Measurements from ENCODE around the gene TBCD. TPM values are rescaled to one million over a fixed set of nuclear protein-coding genes. Genes with fewer than 3 reads are reported as not detected.

TBCD gene
- total and polyA plus RNA-seq, 2 donors (not counting 1 experiment from before 2014, with no cell fraction given) = 22.1 to 36.7 TPM

- H2AFZ ChIP-seq (ENCODE audit: low read length) = no peak overlapping the region
- H4K20me1 ChIP-seq (ENCODE audit: control insufficient read depth, extremely low read depth, insufficient read depth, low read length) = no peaks in the 10 kb centered on the region
- no peak overlapping the region for H3K4me3 ChIP-seq (replicated peaks in 1 of 4; ENCODE audit: control extremely low read depth in 1 of 4, insufficient read depth in 1 of 4, low read depth in 3 of 4, low read length in 4 of 4)
- no peak overlapping the region for H3K9ac ChIP-seq (ENCODE audit: insufficient read depth, low read length)
- peaks cover 4% of the 10 kb centered on the region for H3K36me3 ChIP-seq (ENCODE audit: control insufficient read depth, insufficient read depth, low read length)
- no peaks in the 10 kb centered on the region for H3K9me3 ChIP-seq (ENCODE audit: control insufficient read depth, insufficient read depth, low read depth, low read length)
- TF ChIP-seq EZH2 (IDR thresholded peaks at IDR 0.05; ENCODE audit: low read length, missing control alignments) = no peak
- TF ChIP-seq, protein P1, sequence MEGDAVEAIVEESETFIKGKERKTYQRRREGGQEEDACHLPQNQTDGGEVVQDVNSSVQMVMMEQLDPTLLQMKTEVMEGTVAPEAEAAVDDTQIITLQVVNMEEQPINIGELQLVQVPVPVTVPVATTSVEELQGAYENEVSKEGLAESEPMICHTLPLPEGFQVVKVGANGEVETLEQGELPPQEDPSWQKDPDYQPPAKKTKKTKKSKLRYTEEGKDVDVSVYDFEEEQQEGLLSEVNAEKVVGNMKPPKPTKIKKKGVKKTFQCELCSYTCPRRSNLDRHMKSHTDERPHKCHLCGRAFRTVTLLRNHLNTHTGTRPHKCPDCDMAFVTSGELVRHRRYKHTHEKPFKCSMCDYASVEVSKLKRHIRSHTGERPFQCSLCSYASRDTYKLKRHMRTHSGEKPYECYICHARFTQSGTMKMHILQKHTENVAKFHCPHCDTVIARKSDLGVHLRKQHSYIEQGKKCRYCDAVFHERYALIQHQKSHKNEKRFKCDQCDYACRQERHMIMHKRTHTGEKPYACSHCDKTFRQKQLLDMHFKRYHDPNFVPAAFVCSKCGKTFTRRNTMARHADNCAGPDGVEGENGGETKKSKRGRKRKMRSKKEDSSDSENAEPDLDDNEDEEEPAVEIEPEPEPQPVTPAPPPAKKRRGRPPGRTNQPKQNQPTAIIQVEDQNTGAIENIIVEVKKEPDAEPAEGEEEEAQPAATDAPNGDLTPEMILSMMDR (conservative IDR thresholded peaks at IDR 0.05 in 1 of 2, IDR thresholded peaks at IDR 0.05 in 1 of 2; ENCODE audit: low read depth in 1 of 2, low read length in 2 of 2) = no peak
- no peaks in the 10 kb centered on the region for H3K27me3 ChIP-seq (ENCODE audit: control insufficient read depth, insufficient read depth, low read length)
- H3K4me2 ChIP-seq (ENCODE audit: extremely low read depth, insufficient read depth, low read length) = no peak overlapping the region
- no peak overlapping the region for H3K27ac ChIP-seq (ENCODE audit: insufficient read depth, low read length)
- H3K79me2 ChIP-seq (ENCODE audit: control insufficient read depth, insufficient read depth, low read length) = no peaks in the 10 kb centered on the region
- H3K4me1 ChIP-seq (ENCODE audit: control insufficient read depth, extremely low read depth, insufficient read depth, low read length) = peaks cover 13% of the 10 kb centered on the region
- no peak for DNase-seq (ENCODE audit: low read depth in 2 of 2)
These were observed 119.4 kb downstream of the TBCD start for GRCh38 chr17:82871056-82871775.

- Histone ChIP-seq H3K36me3 (ENCODE audit: control insufficient read depth, insufficient read depth, low read length) (peaks cover 4% of the 10 kb centered on the region), H2AFZ (ENCODE audit: low read length) (no peak overlapping the region), H3K4me3 (replicated peaks in 1 of 4; ENCODE audit: control extremely low read depth in 1 of 4, insufficient read depth in 1 of 4, low read depth in 3 of 4, low read length in 4 of 4) (no peak overlapping the region), H3K4me2 (ENCODE audit: extremely low read depth, insufficient read depth, low read length) (no peak overlapping the region), H3K27ac (ENCODE audit: insufficient read depth, low read length) (no peak overlapping the region), H4K20me1 (ENCODE audit: control insufficient read depth, extremely low read depth, insufficient read depth, low read length) (no peaks in the 10 kb centered on the region), H3K9ac (ENCODE audit: insufficient read depth, low read length) (no peak overlapping the region), H3K9me3 (ENCODE audit: control insufficient read depth, insufficient read depth, low read depth, low read length) (no peaks in the 10 kb centered on the region), H3K27me3 (ENCODE audit: control insufficient read depth, insufficient read depth, low read length) (no peaks in the 10 kb centered on the region), H3K79me2 (ENCODE audit: control insufficient read depth, insufficient read depth, low read length) (no peaks in the 10 kb centered on the region), H3K4me1 (ENCODE audit: control insufficient read depth, extremely low read depth, insufficient read depth, low read length) (peaks cover 6% of the 10 kb centered on the region)
- DNase-seq (ENCODE audit: low read depth in 2 of 2) = no peak
- TF ChIP-seq, protein P1 (conservative IDR thresholded peaks at IDR 0.05 in 1 of 2, IDR thresholded peaks at IDR 0.05 in 1 of 2; ENCODE audit: low read depth in 1 of 2, low read length in 2 of 2) = no peak
- TF ChIP-seq EZH2 (IDR thresholded peaks at IDR 0.05; ENCODE audit: low read length, missing control alignments) = no peak
These were observed 120.1 kb downstream of the TBCD start for GRCh38 chr17:82871776-82872561.

Data from fibroblast of lung (primary cell).